H54 (cell line): ENCODE results near the gene TMCC1.

Experiments used
- DNase-seq: peaks from one replicate; pipeline ENCODE4 v3.0.0; 2011; ENCODE audit warnings: low spot score, mixed read lengths; ENCODE audit not compliant: insufficient read length
- FAIRE-seq: peaks from 3 replicates; lab custom pipeline; 2011; peaks lifted over from hg19 to GRCh38; lab: Jason Lieb, UNC
- POLR2A ChIP-seq: IDR thresholded peaks from 2 replicates; pipeline ENCODE4 v1.6.1; 2011; ENCODE audit warnings: low read depth, mild to moderate bottlenecking, low read length

The TMCC1 gene

DNA sequence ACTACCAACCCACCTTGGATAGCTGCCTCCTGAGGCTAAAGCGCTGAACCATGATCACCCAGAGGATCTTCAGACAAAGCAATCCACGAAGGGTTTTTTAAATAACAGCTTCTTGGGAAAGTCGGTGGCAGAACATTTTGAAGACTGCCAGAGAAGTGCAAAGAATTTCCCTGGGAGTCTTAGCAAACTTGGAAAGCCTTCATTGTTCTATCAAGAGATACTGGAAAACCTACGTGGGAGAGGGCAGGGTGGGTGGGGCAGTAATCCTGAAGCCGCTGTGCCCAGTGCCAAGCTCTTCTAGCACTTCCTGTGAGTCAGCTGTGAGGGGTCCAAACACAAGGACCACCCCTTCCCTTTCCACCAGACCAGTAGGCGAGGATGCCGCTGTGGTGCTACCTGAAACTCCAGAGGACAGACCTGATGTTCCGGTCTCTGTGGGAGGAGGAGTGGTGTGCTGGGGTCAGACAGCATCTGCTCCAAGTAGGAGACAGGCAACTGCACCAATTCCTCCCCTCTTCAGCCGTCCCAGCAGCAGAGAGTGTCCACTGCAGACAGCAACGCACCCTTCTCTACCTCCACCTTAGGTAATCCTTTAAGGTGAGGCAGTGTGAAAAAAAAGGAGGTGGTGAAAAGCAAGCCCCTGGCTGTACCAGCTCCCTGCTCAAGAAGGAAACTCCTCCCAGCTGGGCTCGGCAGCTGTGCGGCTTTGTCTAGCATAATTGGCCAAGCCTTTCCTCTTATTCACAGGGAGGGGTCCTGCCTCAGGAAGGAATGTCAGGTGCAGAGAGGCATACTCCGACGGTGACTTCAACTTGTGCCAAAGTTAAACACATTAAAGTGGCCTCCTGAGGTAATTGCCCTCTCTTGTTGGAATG, 99.0 kb downstream of the TMCC1 start:
- TF ChIP-seq POLR2A: no peak
- FAIRE-seq: peak; percentile 99
- peak; percentile 61 for DNase-seq

DNA sequence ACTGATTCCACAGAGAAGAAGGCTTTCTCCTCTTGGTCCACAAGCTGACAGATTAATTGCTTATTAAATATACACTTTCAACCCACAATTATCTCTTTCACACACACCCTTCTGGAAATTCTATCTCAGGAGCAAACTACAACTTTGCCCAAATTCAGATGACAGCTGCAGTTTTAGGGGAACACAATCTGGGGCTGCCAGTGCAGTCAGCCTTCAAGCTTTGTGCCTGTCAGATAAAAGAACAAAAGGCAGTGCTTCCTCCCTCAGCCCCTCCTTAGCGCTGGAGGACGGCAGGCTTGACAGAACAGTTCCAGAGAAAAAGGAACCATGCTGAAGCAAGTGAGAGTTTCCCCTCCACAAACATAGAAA, 99.6 kb downstream of the TMCC1 start:
- FAIRE-seq (no peak), DNase-seq (no peak)
- TF ChIP-seq POLR2A: no peak

DNA sequence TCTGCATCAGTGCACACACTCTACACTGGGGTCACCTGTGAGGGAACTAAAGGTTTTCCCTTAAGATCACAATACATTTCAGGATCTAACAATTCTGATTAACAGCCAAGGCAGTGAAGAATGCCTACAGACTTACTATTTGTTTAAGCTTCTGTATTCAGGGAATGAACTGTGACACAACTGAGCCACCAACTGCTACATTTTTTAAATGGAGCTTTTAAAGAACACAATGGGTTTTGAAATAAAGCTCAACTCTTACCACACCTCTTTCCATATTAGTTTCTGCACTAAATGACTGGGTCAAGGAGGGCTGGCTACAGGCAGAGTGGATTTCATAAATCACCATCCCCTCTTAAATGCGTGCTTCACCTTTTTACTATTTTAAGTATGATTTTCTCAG, 100.2 kb downstream of the TMCC1 start:
- FAIRE-seq (peak; percentile 6), DNase-seq (no peak)
- no peak for TF ChIP-seq POLR2A

DNA sequence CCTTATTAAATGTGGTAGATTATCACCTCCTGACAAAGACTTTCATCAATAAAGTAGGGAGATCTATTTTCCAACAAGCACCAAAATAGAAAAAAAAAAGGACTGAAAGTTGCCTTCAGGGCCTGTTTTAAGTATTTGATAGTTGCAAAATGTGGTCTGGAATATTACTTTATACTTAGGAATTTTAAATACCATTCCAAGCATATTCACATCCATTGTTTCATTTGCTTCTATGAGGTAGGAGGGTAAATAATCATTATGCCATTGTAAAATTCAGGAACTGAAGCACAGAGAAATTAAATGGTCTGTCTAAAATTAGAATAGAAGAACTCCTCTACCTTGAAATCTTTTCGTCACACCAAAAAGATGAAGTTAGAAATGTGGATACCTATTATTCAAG, 110.0 kb downstream of the TMCC1 start:
- TF ChIP-seq POLR2A: no peak
- FAIRE-seq (no peak), DNase-seq (no peak)

DNA sequence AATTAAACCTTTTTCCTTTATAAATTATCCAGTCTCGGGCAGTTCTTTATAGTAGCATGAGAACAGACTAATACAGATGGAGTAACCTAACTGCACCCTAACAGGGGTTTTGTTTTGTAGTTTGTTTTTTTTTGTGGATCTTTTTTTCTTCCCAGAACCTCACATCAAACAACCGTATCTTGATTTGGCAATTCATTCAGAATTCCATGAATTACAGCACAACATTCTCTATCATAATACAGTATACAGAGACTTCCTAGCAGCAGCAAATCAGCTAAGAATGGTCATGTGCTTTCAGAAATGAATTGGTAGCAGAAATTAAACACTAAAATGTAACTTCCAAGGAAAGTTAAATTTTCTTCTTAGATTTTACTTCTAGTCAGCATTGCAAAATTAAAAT, 114.6 kb downstream of the TMCC1 start:
- TF ChIP-seq POLR2A: no peak
- DNase-seq (no peak), FAIRE-seq (no peak)

DNA sequence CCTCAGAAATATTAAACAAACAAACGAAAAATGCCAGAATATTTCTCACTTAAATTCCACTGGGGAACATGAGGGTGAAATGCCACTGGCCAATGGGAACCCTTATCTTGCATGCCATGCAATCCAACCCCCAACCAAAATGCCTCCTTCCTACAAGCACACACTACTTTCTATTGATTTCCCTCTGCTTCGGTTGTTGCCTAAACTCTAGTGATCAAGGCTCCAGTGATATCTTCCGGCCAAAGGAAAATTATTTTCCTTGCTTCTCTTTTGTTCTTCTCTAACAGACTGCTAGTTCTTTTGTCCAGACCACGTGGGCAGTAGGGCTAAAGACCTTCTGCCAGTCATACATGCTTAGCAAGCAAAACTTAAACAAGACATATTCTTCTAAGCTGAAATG, 115.7 kb downstream of the TMCC1 start:
- no peak for TF ChIP-seq POLR2A
- DNase-seq: no peak
- no peak for FAIRE-seq

DNA sequence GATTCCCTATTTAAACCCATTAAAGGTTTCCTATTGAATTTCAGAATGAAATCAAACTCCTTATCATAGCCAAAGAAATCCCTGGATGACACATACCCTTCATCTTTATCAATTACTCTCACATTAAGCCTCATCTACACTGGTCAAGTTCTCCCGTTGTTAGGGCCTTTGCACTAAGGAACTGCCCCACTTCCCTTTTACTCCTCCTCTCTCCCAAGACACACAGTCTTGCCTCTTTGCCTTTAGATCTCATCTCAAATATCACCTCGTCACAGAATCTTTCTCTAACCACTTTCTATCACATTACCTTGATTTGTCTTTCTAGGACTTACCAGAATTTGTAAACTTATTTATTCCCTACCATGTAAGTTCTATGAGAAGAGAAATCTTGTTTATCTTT, 117.6 kb downstream of the TMCC1 start:
- FAIRE-seq (peak; percentile 45), DNase-seq (no peak)
- no peak for TF ChIP-seq POLR2A

DNA sequence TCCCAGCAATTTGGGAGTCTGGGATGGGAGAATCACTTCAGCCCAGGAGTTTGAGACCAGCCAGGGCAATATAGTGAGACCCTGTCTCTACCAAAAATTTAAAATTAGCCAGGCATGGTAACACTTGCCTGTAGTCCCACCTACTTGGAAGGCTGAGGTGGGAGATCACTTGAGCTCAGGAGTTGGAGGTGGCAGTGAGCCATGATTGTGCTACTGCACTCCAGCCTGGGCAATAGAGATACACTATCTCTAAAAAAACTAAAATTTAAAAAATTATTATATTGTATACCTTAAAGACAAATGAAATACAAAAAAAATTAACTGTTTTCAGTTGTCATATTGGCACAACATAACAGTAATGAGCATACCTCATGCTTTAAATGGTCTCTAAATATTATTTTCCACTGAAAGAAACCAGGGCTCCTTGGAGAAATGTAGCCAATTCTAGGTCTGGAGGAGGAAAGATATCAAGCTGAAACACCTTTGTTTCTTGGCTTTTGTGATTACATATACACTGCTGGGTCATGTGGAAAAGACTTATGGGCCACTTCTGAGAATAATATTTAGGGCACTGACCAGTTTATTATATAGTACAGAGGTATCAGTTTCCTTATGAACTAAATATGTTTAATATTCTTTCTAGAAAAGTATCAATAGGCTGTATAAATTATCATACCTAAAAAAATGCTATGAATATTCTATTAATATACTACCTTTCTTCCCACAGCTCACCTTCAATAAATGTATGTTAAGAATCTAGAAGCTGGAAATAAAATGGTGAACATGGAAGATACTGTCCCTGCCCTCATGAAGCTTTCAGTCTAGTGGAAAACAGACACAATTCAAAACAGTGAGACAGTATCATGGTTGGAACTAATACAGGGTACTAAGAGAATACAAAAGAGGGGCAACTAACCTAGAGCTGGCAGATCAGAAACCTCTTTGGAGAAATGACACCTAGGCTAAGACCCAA, 119.5 kb downstream of the TMCC1 start:
- no peak for FAIRE-seq
- DNase-seq: no peak
- no peak for TF ChIP-seq POLR2A

DNA sequence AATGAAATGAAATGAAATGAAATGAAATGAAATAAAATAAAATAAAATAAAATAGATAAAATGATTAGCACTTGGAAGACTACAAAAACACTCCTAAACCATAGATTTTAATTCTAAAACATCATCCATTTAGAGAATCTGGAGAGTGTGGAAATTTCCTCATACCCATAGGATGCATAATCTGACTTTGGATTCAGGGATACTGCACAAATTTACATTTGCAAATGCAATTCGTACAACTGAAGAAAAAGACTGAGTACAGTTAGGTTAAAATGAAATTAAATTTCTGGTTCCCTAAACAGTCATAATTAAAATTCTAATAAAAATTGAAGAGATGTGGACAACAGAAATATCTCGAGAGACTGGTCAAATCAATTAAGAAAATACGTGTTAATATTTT, 122.9 kb downstream of the TMCC1 start:
- DNase-seq (no peak), FAIRE-seq (no peak)
- no peak for TF ChIP-seq POLR2A

DNA sequence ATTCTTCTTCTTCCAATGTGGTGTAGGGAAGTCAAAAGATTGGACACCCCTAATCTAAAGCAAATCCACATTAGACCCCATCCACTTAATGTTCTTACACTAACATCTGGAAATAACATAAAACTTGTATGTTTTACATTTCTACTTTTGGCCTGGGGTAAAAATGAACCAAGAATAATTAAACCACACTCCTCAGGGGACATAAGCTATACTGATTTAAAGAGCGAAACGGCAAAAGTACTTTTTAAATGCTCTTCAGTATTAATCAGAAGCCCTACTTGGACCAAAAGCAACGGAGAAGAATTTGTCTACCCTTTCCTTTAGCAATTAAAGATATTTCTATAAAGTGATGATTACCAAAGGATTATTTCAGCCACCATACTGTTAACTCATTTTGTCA, 123.9 kb downstream of the TMCC1 start:
- no peak for FAIRE-seq
- TF ChIP-seq POLR2A: no peak
- DNase-seq: no peak

DNA sequence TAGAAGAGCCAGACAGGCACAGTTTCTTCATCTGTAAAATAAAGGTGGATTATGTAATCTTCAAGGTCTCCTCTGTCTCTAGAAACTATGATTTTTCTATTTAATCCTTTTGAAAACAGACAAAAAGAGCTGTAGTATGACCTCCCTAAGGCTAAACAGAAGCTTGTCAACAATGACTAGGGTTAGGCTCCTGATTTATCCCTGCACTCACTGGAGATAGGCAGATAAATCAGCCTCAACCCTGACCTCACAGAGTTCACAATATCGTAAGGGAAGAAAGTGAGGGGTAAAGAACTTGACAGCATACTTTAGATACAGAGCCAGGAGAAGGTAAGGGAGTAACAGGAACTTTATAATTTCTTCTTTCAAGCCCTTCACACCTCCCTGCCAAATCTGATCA, 124.8 kb downstream of the TMCC1 start:
- FAIRE-seq: peak; percentile 81
- TF ChIP-seq POLR2A: no peak
- DNase-seq: no peak

DNA sequence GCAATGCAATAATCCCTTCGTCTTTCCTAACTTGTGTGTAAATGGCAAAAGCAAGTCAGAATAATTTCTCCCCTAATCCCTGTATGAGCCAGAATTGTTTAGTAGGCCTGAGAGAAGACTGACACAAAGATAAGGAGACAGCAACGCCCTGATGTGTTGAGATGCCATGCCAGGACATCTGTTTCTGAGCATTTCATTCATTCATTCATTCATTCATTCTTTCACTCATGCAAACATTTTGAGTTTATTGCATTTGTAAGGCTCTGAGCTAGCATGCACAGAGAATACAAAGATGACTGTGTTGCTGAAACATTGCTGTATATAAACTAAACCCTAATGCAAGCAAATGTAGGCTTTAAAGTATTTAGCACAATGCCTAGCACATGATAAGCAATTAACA, 127.4 kb downstream of the TMCC1 start:
- DNase-seq: no peak
- no peak for TF ChIP-seq POLR2A
- FAIRE-seq: peak; percentile 57

DNA sequence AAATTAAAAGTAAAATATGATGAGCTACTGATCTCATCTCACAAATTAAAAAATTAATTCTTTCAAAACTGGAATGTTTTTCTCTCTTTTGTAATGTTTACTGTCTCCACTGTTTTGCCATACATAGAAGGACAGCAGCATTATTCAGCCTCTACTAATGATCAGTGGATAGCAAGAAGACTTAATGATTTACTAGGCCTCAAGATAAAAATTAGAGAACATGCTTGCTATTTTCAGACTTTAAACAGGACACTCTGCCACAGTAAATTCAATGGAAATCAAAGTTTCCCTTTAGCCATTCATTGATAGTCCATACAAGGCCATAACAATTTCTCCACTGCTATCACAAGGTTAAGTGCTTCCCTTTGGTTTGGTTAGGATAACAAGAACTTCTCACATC, 129.4 kb downstream of the TMCC1 start:
- no peak for DNase-seq
- peak; percentile 30 for FAIRE-seq
- no peak for TF ChIP-seq POLR2A

DNA sequence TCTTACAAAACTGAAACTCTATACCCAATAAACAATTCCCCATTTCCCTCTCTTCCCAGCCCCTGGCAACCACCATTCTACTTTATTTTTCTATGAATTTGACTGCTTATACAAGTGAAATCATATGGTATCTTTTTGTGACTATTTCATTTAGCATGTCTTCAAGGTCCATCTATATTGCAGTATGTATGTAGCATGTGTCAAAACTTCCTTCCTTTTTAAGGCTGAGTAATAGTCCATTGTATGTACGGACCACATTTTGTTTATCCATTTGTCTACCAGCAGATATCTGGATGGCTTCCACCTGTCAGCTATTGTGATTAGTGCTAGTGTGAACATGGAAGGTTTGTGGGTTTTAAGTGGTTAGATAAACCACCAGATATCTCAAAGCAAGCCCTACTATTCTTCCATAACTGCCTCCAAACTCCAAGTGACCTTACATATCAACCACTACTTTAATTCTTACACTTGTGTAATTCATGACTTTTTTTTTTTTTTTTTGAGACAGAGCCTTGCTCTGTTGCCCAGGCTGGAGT, 134.7 kb downstream of the TMCC1 start:
- FAIRE-seq (no peak), DNase-seq (no peak)
- TF ChIP-seq POLR2A: no peak
